ENCODE measurements around the gene SPDEF.

- TF ChIP-seq EZH2 (IDR thresholded peaks at IDR 0.05; ENCODE audit: low read depth) (no peak), CTCF (conservative IDR thresholded peaks at IDR 0.05) (no peak)
Observed at GRCh38 chr6:34532230-34532629, 23.9 kb downstream of the SPDEF start.
